Amniotic stem cell (primary cell): Measurements from ENCODE around the gene MEF2A.
A peak's percentile ranks its signal among the peaks of the same experiment; 100 is the strongest.
"Not testable (repeated sequence)": the region's sequence is repeated elsewhere in the genome, so short reads cannot be mapped to it uniquely, and the experiment has no call there.

Experiments used
- DNase-seq: peaks from one replicate; lab custom pipeline; 2025; lab: John Stamatoyannopoulos, UW

The MEF2A gene

GRCh38 chr15:99565299-99566156 is at the start of gene MEF2A:
TSS of gene MEF2A (plus strand) at chr15:99565984. CDS start at chr15:99633120, 67,136 bp downstream.
- DNase-seq, result peak; percentile 83

- DNase-seq, result no peak
These were observed 47.6 kb upstream of the MEF2A start for GRCh38 chr15:99518191-99518590.

GRCh38 chr15:99519366-99519765 is 46.4 kb upstream of the MEF2A start:
- not testable (repeated sequence) for DNase-seq

GRCh38 chr15:99522288-99522687 is 43.5 kb upstream of the MEF2A start:
- no peak for DNase-seq

- no peak for DNase-seq
These were observed 39.6 kb upstream of the MEF2A start for GRCh38 chr15:99526176-99526575.

- DNase-seq, result no peak
These were observed 39.1 kb upstream of the MEF2A start for GRCh38 chr15:99526671-99527070.

GRCh38 chr15:99536422-99537040 is 29.3 kb upstream of the MEF2A start:
- DNase-seq, result peak; percentile 62

- no peak for DNase-seq
These were observed 28.4 kb upstream of the MEF2A start for GRCh38 chr15:99537344-99537743.

GRCh38 chr15:99538261-99538660 is 27.5 kb upstream of the MEF2A start:
- no peak for DNase-seq

GRCh38 chr15:99542828-99543227 is 23.0 kb upstream of the MEF2A start:
- no peak for DNase-seq

GRCh38 chr15:99545605-99546004 is 20.2 kb upstream of the MEF2A start:
- DNase-seq, result no peak

- no peak for DNase-seq
These were observed 19.2 kb upstream of the MEF2A start for GRCh38 chr15:99546441-99547100.

- DNase-seq, result no peak
These were observed 18.3 kb upstream of the MEF2A start for GRCh38 chr15:99547517-99547916.

- no peak for DNase-seq
These were observed 15.7 kb upstream of the MEF2A start for GRCh38 chr15:99550077-99550476.

GRCh38 chr15:99552111-99552510 is 13.7 kb upstream of the MEF2A start:
- no peak for DNase-seq

- DNase-seq, result no peak
These were observed 10.8 kb upstream of the MEF2A start for GRCh38 chr15:99554880-99555488.

GRCh38 chr15:99556011-99556410 is 9.8 kb upstream of the MEF2A start:
- no peak for DNase-seq

- no peak for DNase-seq
These were observed 9.2 kb upstream of the MEF2A start for GRCh38 chr15:99556578-99556977.

- DNase-seq, result no peak
These were observed 7.7 kb upstream of the MEF2A start for GRCh38 chr15:99558084-99558483.

GRCh38 chr15:99558571-99558970 is 7.2 kb upstream of the MEF2A start:
- no peak for DNase-seq

GRCh38 chr15:99561476-99562230 is 4.1 kb upstream of the MEF2A start:
- no peak for DNase-seq

- DNase-seq, result no peak
These were observed 3.5 kb upstream of the MEF2A start for GRCh38 chr15:99562238-99562637.
